BE2C (cell line): ENCODE measurements around the gene CSF3R.

Experiments
- DNase-seq: peaks from one replicate; pipeline ENCODE4 v3.0.0-alpha.2; 2020
- H3K27me3 ChIP-seq: fragments of 250-450 bp; sonication (Bioruptor Pico); 2 replicates; pipeline ENCODE4 v1.5.1; 2020; ENCODE audit warnings: mild to moderate bottlenecking
- H3K36me3 ChIP-seq: fragments of 250-450 bp; sonication (Bioruptor Pico); 2 replicates; pipeline ENCODE4 v1.5.1; 2020; ENCODE audit warnings: mild to moderate bottlenecking
- H3K4me1 ChIP-seq: fragments of 250-450 bp; sonication (Bioruptor Pico); 2 replicates; pipeline ENCODE4 v1.5.1; 2020
- H3K4me3 ChIP-seq: 2 replicates; pipeline ENCODE4 v1.5.1; 2011; ENCODE audit warnings: low read depth, low read length
- H3K9me3 ChIP-seq: fragments of 250-450 bp; sonication (Bioruptor Pico); 2 replicates; pipeline ENCODE4 v1.5.1; 2020
- TF ChIP-seq, protein P1 (sequence below): IDR thresholded peaks from 2 replicates; pipeline ENCODE4 v1.5.1; 2012; ENCODE audit warnings: mild to moderate bottlenecking, low read depth, low read length

Gene CSF3R

DNA sequence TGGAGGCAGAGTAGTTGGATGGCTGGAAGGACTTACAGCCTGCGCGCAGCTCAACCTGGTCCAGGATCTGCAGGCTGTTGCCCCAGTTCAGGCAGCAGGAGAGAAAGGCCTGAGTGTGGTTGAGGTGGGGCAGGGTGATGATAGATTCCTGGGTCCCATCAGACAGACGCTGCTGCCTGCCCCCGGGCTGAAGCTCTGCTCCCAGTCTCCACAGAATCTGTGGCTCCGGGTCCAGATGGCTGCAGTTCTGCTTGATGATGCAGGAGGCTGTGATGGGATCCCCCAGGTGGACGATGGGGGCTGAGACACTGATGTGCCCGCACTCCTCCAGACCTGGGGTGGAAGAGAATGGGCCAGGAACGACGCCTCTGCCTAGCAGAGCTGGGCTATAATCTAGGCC is 7.4 kb downstream of the CSF3R start:
- no peaks in the 10 kb centered on the region for H3K27me3 ChIP-seq
- no peaks in the 10 kb centered on the region for H3K9me3 ChIP-seq
- TF ChIP-seq, protein P1, sequence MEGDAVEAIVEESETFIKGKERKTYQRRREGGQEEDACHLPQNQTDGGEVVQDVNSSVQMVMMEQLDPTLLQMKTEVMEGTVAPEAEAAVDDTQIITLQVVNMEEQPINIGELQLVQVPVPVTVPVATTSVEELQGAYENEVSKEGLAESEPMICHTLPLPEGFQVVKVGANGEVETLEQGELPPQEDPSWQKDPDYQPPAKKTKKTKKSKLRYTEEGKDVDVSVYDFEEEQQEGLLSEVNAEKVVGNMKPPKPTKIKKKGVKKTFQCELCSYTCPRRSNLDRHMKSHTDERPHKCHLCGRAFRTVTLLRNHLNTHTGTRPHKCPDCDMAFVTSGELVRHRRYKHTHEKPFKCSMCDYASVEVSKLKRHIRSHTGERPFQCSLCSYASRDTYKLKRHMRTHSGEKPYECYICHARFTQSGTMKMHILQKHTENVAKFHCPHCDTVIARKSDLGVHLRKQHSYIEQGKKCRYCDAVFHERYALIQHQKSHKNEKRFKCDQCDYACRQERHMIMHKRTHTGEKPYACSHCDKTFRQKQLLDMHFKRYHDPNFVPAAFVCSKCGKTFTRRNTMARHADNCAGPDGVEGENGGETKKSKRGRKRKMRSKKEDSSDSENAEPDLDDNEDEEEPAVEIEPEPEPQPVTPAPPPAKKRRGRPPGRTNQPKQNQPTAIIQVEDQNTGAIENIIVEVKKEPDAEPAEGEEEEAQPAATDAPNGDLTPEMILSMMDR = no peak
- no peak overlapping the region for H3K4me3 ChIP-seq
- DNase-seq = peak; percentile 24
- H3K36me3 ChIP-seq = no peaks in the 10 kb centered on the region
- H3K4me1 ChIP-seq = no peaks in the 10 kb centered on the region

DNA sequence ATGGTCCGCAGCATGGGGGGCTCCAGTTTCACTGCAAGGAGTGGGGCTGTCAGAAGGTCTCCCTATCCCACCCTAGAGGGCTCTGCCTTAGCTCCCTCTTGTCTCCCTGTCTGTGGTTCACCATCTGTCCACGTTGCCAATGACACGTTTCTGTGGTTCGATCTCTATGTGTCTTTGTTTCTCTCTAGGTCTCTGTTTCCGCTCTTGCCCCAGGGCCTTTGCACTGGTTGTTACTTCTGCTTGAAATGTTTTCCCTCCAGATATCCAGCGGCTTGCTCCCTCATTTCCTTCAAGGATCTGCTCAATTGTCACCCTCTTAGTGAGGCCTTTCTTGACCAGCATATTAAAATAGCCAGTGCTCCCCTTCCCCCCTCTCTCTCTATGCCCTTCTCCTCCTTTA is 10.1 kb downstream of the CSF3R start:
- TF ChIP-seq, protein P1 = no peak
- Histone ChIP-seq H3K27me3 (no peaks in the 10 kb centered on the region), H3K9me3 (no peaks in the 10 kb centered on the region), H3K36me3 (no peaks in the 10 kb centered on the region), H3K4me1 (no peaks in the 10 kb centered on the region), H3K4me3 (no peak overlapping the region)
- no peak for DNase-seq

- TF ChIP-seq, protein P1 = no peak
- H3K4me3 ChIP-seq = no peak overlapping the region
- H3K9me3 ChIP-seq = no peaks in the 10 kb centered on the region
- H3K36me3 ChIP-seq = no peaks in the 10 kb centered on the region
- H3K27me3 ChIP-seq = no peaks in the 10 kb centered on the region
- no peak for DNase-seq
- no peaks in the 10 kb centered on the region for H3K4me1 ChIP-seq
These were observed 10.7 kb downstream of the CSF3R start for GRCh38 chr1:36471830-36472641.

GRCh38 chr1:36469163-36469562 is 13.6 kb downstream of the CSF3R start:
- no peak overlapping the region for H3K4me3 ChIP-seq
- H3K36me3 ChIP-seq = no peaks in the 10 kb centered on the region
- TF ChIP-seq, protein P1 = no peak
- H3K27me3 ChIP-seq = no peaks in the 10 kb centered on the region
- no peaks in the 10 kb centered on the region for H3K4me1 ChIP-seq
- DNase-seq = no peak
- H3K9me3 ChIP-seq = no peaks in the 10 kb centered on the region

DNA sequence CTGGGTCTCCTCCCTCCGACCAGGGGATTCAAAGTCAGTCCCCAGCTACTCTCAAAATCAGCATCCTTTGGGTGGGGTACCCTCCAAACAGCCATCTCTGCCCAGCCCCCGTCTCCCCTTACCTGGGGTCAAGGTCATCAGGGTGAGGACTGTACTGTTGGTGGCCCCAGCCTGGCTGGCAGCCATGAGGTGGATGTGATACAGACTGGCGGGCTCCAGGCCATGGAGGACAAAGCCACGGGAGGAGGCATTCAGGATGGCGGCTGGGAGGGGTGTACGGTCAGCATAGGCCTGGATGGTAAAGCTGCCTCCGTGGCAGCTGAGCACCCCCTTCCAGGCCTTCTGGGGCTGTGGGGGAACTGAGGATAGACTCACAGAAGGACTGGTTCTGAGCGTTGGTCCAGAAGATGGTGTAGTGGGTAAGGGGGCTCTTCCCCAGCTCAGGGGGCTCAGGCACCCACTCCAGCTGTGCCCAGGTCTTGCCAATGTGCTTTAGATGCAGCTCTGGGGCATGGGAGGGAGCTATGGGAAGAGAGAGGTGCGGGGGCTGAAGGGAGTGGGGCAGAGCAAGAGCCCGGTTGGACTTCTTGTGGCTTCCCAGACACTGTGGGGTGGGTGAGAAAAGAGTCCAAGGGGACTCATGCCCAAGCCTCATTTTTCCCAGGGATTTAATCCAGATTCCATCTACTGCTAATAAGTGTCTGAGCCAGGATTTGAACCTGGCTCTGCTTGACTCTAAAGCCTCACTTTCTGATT is 14.8 kb downstream of the CSF3R start:
- Histone ChIP-seq H3K4me3 (no peak overlapping the region), H3K9me3 (no peaks in the 10 kb centered on the region), H3K4me1 (no peaks in the 10 kb centered on the region), H3K36me3 (no peaks in the 10 kb centered on the region; the same call in 1 of the 2 replicates), H3K27me3 (no peaks in the 10 kb centered on the region)
- TF ChIP-seq, protein P1 = no peak
- no peak for DNase-seq

DNA sequence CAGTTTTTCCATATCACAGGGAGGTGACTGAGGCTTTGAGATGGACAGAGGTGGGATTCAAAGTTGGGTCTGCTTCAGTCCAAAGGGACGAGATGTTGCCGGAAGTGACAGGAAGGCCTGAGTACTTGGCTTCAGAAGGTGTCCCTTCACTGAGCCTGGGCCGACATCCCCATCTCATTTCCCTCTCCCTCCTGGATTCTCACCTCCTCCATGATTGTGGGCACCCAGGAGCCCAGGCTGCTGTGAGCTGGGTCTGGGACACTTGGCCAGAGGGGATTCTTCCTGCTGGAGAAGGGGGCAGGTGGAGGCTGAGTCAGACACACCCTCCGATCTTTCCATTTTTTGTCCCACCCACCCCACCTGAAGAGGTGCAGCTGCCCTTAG is 15.7 kb downstream of the CSF3R start:
- Histone ChIP-seq H3K4me1 (no peaks in the 10 kb centered on the region), H3K36me3 (no peaks in the 10 kb centered on the region; the same call in 1 of the 2 replicates), H3K27me3 (no peaks in the 10 kb centered on the region), H3K4me3 (no peak overlapping the region), H3K9me3 (no peaks in the 10 kb centered on the region)
- no peak for DNase-seq
- TF ChIP-seq, protein P1 = no peak
